Endodermal cell (in vitro differentiated cells): ENCODE data around the gene PDZRN4. TPM values are rescaled to one million over a fixed set of nuclear protein-coding genes. Genes with fewer than 3 reads are reported as not detected.

Experiments used
- DNase-seq: peaks from one replicate; pipeline ENCODE4 v3.0.0-alpha.2; 2017
- H3K27ac ChIP-seq: 2 replicates; pipeline ENCODE4 v1.5.1; 2013; ENCODE audit warnings: mild to moderate bottlenecking, low read depth, low read length, moderate library complexity
- H3K27me3 ChIP-seq: 2 replicates; pipeline ENCODE4 v1.6.1; 2013; ENCODE audit warnings: mild to moderate bottlenecking, low read length, moderate library complexity; ENCODE audit not compliant: insufficient read depth, control insufficient read depth, poor library complexity, severe bottlenecking
- H3K36me3 ChIP-seq: 2 replicates; pipeline ENCODE4 v1.7.0; 2013; ENCODE audit warnings: mild to moderate bottlenecking, low read length, moderate library complexity; ENCODE audit not compliant: control insufficient read depth, insufficient read depth
- H3K4me1 ChIP-seq: one replicate; pipeline ENCODE4 v1.7.0; 2013; ENCODE audit warnings: low read length; ENCODE audit not compliant: control insufficient read depth, insufficient read depth
- H3K4me3 ChIP-seq: 2 replicates; pipeline ENCODE4 v1.5.1; 2013; ENCODE audit warnings: mild to moderate bottlenecking, low read length, moderate library complexity
- H3K9ac ChIP-seq: 2 replicates; pipeline ENCODE4 v1.6.1; 2013; ENCODE audit warnings: mild to moderate bottlenecking, low read length, moderate library complexity; ENCODE audit not compliant: poor library complexity, severe bottlenecking; ENCODE audit errors: extremely low read depth
- H3K9me3 ChIP-seq: 2 replicates; pipeline ENCODE4 v1.6.1; 2013; ENCODE audit warnings: mild to moderate bottlenecking, low read length, moderate library complexity; ENCODE audit not compliant: control insufficient read depth
- H3K27ac Mint-ChIP-seq: 2 replicates; pipeline ENCODE4 v1.8.0; 2020; ENCODE audit warnings: mixed read lengths
- H3K27me3 Mint-ChIP-seq: 2 replicates; pipeline ENCODE4 v1.8.0; 2021; ENCODE audit warnings: mild to moderate bottlenecking, mixed read lengths; ENCODE audit not compliant: insufficient read depth
- H3K36me3 Mint-ChIP-seq: 2 replicates; pipeline ENCODE4 v1.8.0; 2020; ENCODE audit warnings: low read depth, mixed read lengths
- H3K4me1 Mint-ChIP-seq: 2 replicates; pipeline ENCODE4 v1.8.0; 2020; ENCODE audit warnings: mixed read lengths
- H3K4me3 Mint-ChIP-seq: 2 replicates; pipeline ENCODE4 v1.8.0; 2020; ENCODE audit warnings: mild to moderate bottlenecking, moderate library complexity, mixed read lengths
- H3K9me3 Mint-ChIP-seq: 2 replicates; pipeline ENCODE4 v1.8.0; 2020; ENCODE audit warnings: mild to moderate bottlenecking, mixed read lengths
- CTCF ChIP-seq: fragments of 200-600 bp; sonication (generic); conservative IDR thresholded peaks from 2 replicates; pipeline ENCODE4 v1.5.0; 2021; ENCODE audit warnings: antibody characterized with exemption, mild to moderate bottlenecking
- WGBS, 2 experiments: methylation state at CpG; one replicate each; pipeline versions ENCODE4 v1.1.5 to v1.1.7; 2013; ENCODE audit warnings: missing lambda C conversion rate in 2 of 2, mixed read lengths in 1 of 2; ENCODE audit not compliant: insufficient coverage in 1 of 2, insufficient read length in 1 of 2; 5-methylcytosine and 5-hydroxymethylcytosine counted together
- total RNA-seq, 2 donors: library from RNA; stranded (reverse); fragmentation: NEBNext Ultra II Directional in 1 of 2; extraction: Animal tissue kit (Norgen Biotek cat#: 25700) in 1 of 2; gene quantifications; 2 replicates in 1 of 2; 3 replicates in 1 of 2; pipeline ENCODE4 v1.2.1, GENCODE V29; 2021

Gene PDZRN4
- total RNA-seq, 2 donors from 2014 or later: 1.6 to 1.9 TPM

GRCh38 chr12:41468341-41468740 is 280.2 kb downstream of the PDZRN4 start:
- Mint-ChIP-seq H3K27me3 (no peaks in the 10 kb centered on the region), H3K4me1 (peaks cover 28% of the 10 kb centered on the region), H3K9me3 (no peaks in the 10 kb centered on the region), H3K4me3 (no peak overlapping the region), H3K36me3 (no peaks in the 10 kb centered on the region), H3K27ac (no peak overlapping the region)
- H3K27ac ChIP-seq: no peak overlapping the region
- no peaks in the 10 kb centered on the region for H3K36me3 ChIP-seq
- H3K4me3 ChIP-seq: no peak overlapping the region
- peaks cover 8% of the 10 kb centered on the region for H3K4me1 ChIP-seq
- no peaks in the 10 kb centered on the region for H3K27me3 ChIP-seq
- DNase-seq: no peak
- no peak overlapping the region for H3K9ac ChIP-seq
- no peak for TF ChIP-seq CTCF
- 93 to 96% methylated on average over 3 of the region's 3 CpGs for WGBS, 2 experiments
- no peaks in the 10 kb centered on the region for H3K9me3 ChIP-seq

- H3K9me3 Mint-ChIP-seq: no peaks in the 10 kb centered on the region
- H3K36me3 ChIP-seq: no peaks in the 10 kb centered on the region
- H3K27me3 Mint-ChIP-seq: no peaks in the 10 kb centered on the region
- no peaks in the 10 kb centered on the region for H3K9me3 ChIP-seq
- peaks cover 32% of the 10 kb centered on the region for H3K4me1 Mint-ChIP-seq
- H3K9ac ChIP-seq: no peak overlapping the region
- WGBS, 2 experiments: 85 to 88% methylated on average over 7 of the region's 7 CpGs
- DNase-seq: no peak
- H3K4me1 ChIP-seq: peaks cover 9% of the 10 kb centered on the region
- no peaks in the 10 kb centered on the region for H3K27me3 ChIP-seq
- no peak overlapping the region for H3K4me3 ChIP-seq
- H3K36me3 Mint-ChIP-seq: no peaks in the 10 kb centered on the region
- H3K27ac ChIP-seq: no peak overlapping the region
- TF ChIP-seq CTCF: no peak
- H3K4me3 Mint-ChIP-seq: no peak overlapping the region
- no peak overlapping the region for H3K27ac Mint-ChIP-seq
These were observed 280.6 kb downstream of the PDZRN4 start for GRCh38 chr12:41468756-41469155.

GRCh38 chr12:41473441-41473840 is 285.3 kb downstream of the PDZRN4 start:
- no peaks in the 10 kb centered on the region for H3K36me3 ChIP-seq
- no peak for TF ChIP-seq CTCF
- WGBS, 2 experiments: 90% methylated on average over 1 of the region's 1 CpG; no CpG with 5 or more reads in 1 of the 2 experiments
- Mint-ChIP-seq H3K4me1 (peaks cover 28% of the 10 kb centered on the region), H3K27ac (no peak overlapping the region), H3K36me3 (no peaks in the 10 kb centered on the region), H3K9me3 (no peaks in the 10 kb centered on the region), H3K27me3 (no peaks in the 10 kb centered on the region), H3K4me3 (no peak overlapping the region)
- H3K9ac ChIP-seq: no peak overlapping the region
- peaks cover 9% of the 10 kb centered on the region for H3K4me1 ChIP-seq
- DNase-seq: no peak
- H3K9me3 ChIP-seq: no peaks in the 10 kb centered on the region
- H3K27me3 ChIP-seq: no peaks in the 10 kb centered on the region
- H3K4me3 ChIP-seq: no peak overlapping the region
- H3K27ac ChIP-seq: no peak overlapping the region
